HCT116 (cell line): ENCODE data around the gene RFWD3. TPM values are rescaled to one million over a fixed set of nuclear protein-coding genes. Genes with fewer than 3 reads are reported as not detected.
A peak's percentile ranks its signal among the peaks of the same experiment; 100 is the strongest.

Experiments
- ATAC-seq: fragments of 200-7000 bp; cut with Tn5 transposase; 2 replicates; pipeline ENCODE4 v1.9.1; 2020; ENCODE audit warnings: mild to moderate bottlenecking, moderate library complexity
- BruUV-seq: library from RNA; stranded (reverse); fragments of 400-500 nt; replicated peaks from 2 replicates; lab custom pipeline; 2021; lab: Mats Ljungman, UMichigan
- CTCF ChIA-PET: fragments of 300-600 bp; sonication (Branson Sonifier 250); formaldehyde crosslinking; loops from one replicate; lab custom pipeline; 2021; ENCODE audit warnings: antibody characterized with exemption; lab: Charles Lee
- POLR2A ChIA-PET: fragments of 300-600, 350-600 bp; sonication (Branson Sonifier 250); formaldehyde crosslinking; loops from one replicate; lab custom pipeline; 2021; ENCODE audit warnings: antibody characterized with exemption; lab: Charles Lee
- RAD21 ChIA-PET, 2 experiments: fragments of 300-600 bp; sonication (Branson Sonifier 250); formaldehyde crosslinking; loops; one replicate each; lab custom pipeline; 2023; ENCODE audit warnings: low total read pairs in 2 of 2; ENCODE audit not compliant: uncharacterized antibody in 2 of 2, unreplicated experiment in 2 of 2, low non-redundant PET in 1 of 2; lab: Charles Lee
- DNase-seq: peaks from one replicate; pipeline ENCODE4 v3.0.0-alpha.2; 2010; ENCODE audit warnings: low read depth, low spot score
- H2AFZ ChIP-seq: fragments of 200-600 bp; shearing (Covaris generic), sonication (generic); 2 replicates; pipeline ENCODE4 v1.6.1; 2017; ENCODE audit warnings: low read depth, mixed run types, mixed read lengths, antibody characterized with exemption, low read length; ENCODE audit not compliant: poor library complexity, severe bottlenecking
- H3K27ac ChIP-seq: 2 replicates; pipeline ENCODE4 v1.5.1; 2012; ENCODE audit warnings: low read depth, low read length
- H3K27me3 ChIP-seq: fragments of 200-600 bp; sonication (generic); 2 replicates; pipeline ENCODE4 v1.6.1; 2016; ENCODE audit warnings: mixed run types, low read length, mixed read lengths; ENCODE audit not compliant: insufficient read depth
- H3K36me3 ChIP-seq, 2 experiments: fragments of 200-500 bp in 1 of 2; fragments of 200-600 bp in 1 of 2; sonication (Bioruptor generic) in 1 of 2; sonication (generic) in 1 of 2; 2 replicates each; pipeline versions ENCODE4 v1.5.1 to v1.6.1; 2014 to 2016; ENCODE audit warnings: low read length in 2 of 2, inconsistent platforms in 1 of 2, mixed read lengths in 1 of 2, mixed run types in 1 of 2; ENCODE audit not compliant: insufficient read depth in 2 of 2, control insufficient read depth in 1 of 2
- H3K4me1 ChIP-seq, 2 experiments: fragments of 200-600 bp in 1 of 2; sonication (generic) in 1 of 2; 2 replicates each; pipeline versions ENCODE4 v1.5.1 to v1.6.1; 2012 to 2017; ENCODE audit warnings: low read length in 2 of 2, inconsistent platforms in 1 of 2, mild to moderate bottlenecking in 1 of 2, mixed read lengths in 1 of 2, mixed run types in 1 of 2, moderate library complexity in 1 of 2; ENCODE audit not compliant: insufficient read depth in 2 of 2, control insufficient read depth in 1 of 2
- H3K4me2 ChIP-seq: fragments of 200-600 bp; sonication (generic); 2 replicates; pipeline ENCODE4 v1.6.1; 2017; ENCODE audit warnings: mixed run types, low read length, mixed read lengths
- H3K4me3 ChIP-seq, 2 experiments: fragments of 200-600 bp in 1 of 2; sonication (generic) in 1 of 2; replicated peaks in 1 of 2; 2 replicates each; pipeline ENCODE4 v1.5.1; 2011 to 2016; ENCODE audit warnings: low read length in 2 of 2, control low read depth in 1 of 2, low read depth in 1 of 2, mild to moderate bottlenecking in 1 of 2, mixed read lengths in 1 of 2, mixed run types in 1 of 2
- H3K79me2 ChIP-seq: fragments of 200-600 bp; sonication (generic); 2 replicates; pipeline ENCODE4 v1.6.1; 2017; ENCODE audit warnings: mild to moderate bottlenecking, mixed run types, low read length, moderate library complexity, mixed read lengths; ENCODE audit not compliant: insufficient read depth
- H3K9ac ChIP-seq: fragments of 200-600 bp; sonication (generic); 2 replicates; pipeline ENCODE4 v1.6.1; 2016; ENCODE audit warnings: low read length, mixed read lengths
- H3K9me2 ChIP-seq: fragments of 200-600 bp; sonication (generic), shearing (Covaris generic); 2 replicates; pipeline ENCODE4 v1.6.1; 2017; ENCODE audit warnings: mixed run types, mild to moderate bottlenecking, moderate library complexity; ENCODE audit not compliant: insufficient read depth
- H3K9me3 ChIP-seq, 2 experiments: fragments of 200-500 bp in 1 of 2; fragments of 200-600 bp in 1 of 2; sonication (Bioruptor generic) in 1 of 2; sonication (generic) in 1 of 2; 2 replicates each; pipeline ENCODE4 v1.6.1; 2014 to 2017; ENCODE audit warnings: low read length in 2 of 2, mixed read lengths in 2 of 2, inconsistent platforms in 1 of 2, low read depth in 1 of 2, mild to moderate bottlenecking in 1 of 2, mixed run types in 1 of 2, moderate library complexity in 1 of 2; ENCODE audit not compliant: control insufficient read depth in 1 of 2, insufficient read depth in 1 of 2
- H4K20me1 ChIP-seq: fragments of 200-600 bp; sonication (generic), shearing (Covaris generic); 2 replicates; pipeline ENCODE4 v1.6.1; 2017; ENCODE audit warnings: mixed run types, mild to moderate bottlenecking, moderate library complexity; ENCODE audit not compliant: insufficient read depth
- ATF3 ChIP-seq: IDR thresholded peaks from 2 replicates; pipeline ENCODE4 v1.6.1; 2012
- CBX3 ChIP-seq: IDR thresholded peaks from 2 replicates; pipeline ENCODE4 v1.6.1; 2012; ENCODE audit warnings: low read depth
- EGR1 ChIP-seq: IDR thresholded peaks from 2 replicates; pipeline ENCODE4 v1.6.1; 2012; ENCODE audit warnings: low read depth
- ELF1 ChIP-seq: IDR thresholded peaks from 2 replicates; pipeline ENCODE4 v1.6.1; 2012; ENCODE audit warnings: low read depth, borderline replicate concordance
- EZH2 ChIP-seq: fragments of 200-600 bp; sonication (generic); IDR thresholded peaks from 2 replicates; pipeline ENCODE4 v1.6.1; 2017; ENCODE audit warnings: antibody characterized with exemption, mixed run types
- EZH2phosphoT487 ChIP-seq: fragments of 200-600 bp; IDR thresholded peaks from 2 replicates; pipeline ENCODE4 v1.6.1; 2018; ENCODE audit warnings: antibody characterized with exemption, borderline replicate concordance
- JUND ChIP-seq: IDR thresholded peaks from 2 replicates; pipeline ENCODE4 v1.6.1; 2012
- MAX ChIP-seq: IDR thresholded peaks from 2 replicates; pipeline ENCODE4 v1.6.1; 2012
- RAD21 ChIP-seq: IDR thresholded peaks from 2 replicates; pipeline ENCODE4 v1.6.1; 2012; ENCODE audit warnings: low read depth, mild to moderate bottlenecking
- SIN3A ChIP-seq: IDR thresholded peaks from 2 replicates; pipeline ENCODE4 v1.6.1; 2012; ENCODE audit warnings: low read depth
- SRF ChIP-seq: IDR thresholded peaks from 2 replicates; pipeline ENCODE4 v1.6.1; 2012; ENCODE audit warnings: low read depth
- TCF7L2 ChIP-seq: IDR thresholded peaks from 2 replicates; pipeline ENCODE4 v1.7.0; 2011; ENCODE audit warnings: borderline replicate concordance, inconsistent platforms; ENCODE audit not compliant: insufficient read depth, insufficient read length; ENCODE audit errors: extremely low read depth
- ZNF274 ChIP-seq: fragments of 200-500 bp; sonication (Bioruptor generic); IDR thresholded peaks from 2 replicates; pipeline ENCODE4 v1.6.1; 2014; ENCODE audit warnings: mild to moderate bottlenecking, low read depth, low read length, inconsistent platforms
- intact Hi-C: fragments of 100-400 bp; cut with micrococcal nuclease; formaldehyde crosslinking; loops from 2 replicates; pipeline ENCODE4 v1.10.0; 2022
- total RNA-seq: library from RNA; stranded (reverse); gene quantifications from one replicate; pipeline ENCODE4 v1.2.1, GENCODE V29; 2021; ENCODE audit not compliant: unreplicated experiment
- TF ChIP-seq, protein P1 (sequence below), 3 experiments: fragments of 200-600 bp in 1 of 3; sonication (generic) in 1 of 3; IDR thresholded peaks in 2 of 3; conservative IDR thresholded peaks in 1 of 3; 2 replicates each; pipeline ENCODE4 v1.5.1; 2012 to 2017; ENCODE audit warnings: low read depth in 2 of 3, low read length in 2 of 3, antibody characterized with exemption in 1 of 3, borderline replicate concordance in 1 of 3, control low read depth in 1 of 3, mild to moderate bottlenecking in 1 of 3, mixed read lengths in 1 of 3, mixed run types in 1 of 3, moderate library complexity in 1 of 3; ENCODE audit not compliant: insufficient read depth in 1 of 3
- TF ChIP-seq, protein P2 (sequence below): IDR thresholded peaks from 2 replicates; pipeline ENCODE4 v1.6.1; 2012; ENCODE audit warnings: low read depth

RFWD3 gene
- total RNA-seq, 1 experiment from 2014 or later = 83.6 TPM

DNA sequence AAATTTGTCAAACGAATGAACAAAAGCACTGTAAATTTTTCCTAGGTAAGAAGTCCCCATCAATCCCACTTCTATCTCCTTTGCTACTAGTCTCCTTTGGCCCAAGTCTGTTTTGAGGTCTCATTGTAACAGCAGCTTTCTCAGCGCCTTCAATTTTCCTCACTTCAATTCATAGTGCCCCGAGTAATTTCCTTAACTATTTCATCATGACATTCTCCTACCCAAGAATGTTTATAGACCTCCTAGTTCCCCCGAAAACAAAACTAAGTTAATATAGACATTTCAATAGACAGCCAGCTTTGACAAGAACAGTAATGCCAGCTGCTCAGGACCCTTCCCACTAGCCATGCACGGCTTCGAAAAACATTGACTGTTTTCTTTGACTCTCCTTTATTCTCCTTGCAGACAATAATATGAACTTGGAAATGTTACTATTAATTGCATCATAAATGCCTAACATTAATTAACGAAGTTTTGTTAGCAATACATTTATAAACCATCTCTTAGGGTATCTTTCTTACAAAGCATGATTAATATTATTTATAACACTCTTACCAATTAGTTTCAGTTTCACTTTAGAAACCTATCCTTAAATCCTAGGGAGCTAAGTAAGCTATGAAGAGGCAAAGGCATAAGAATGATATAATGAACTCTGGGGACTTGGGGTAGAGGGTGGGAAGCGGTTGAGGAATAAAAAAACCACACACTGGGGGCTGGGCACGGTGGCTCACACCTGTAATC, 82.6 kb downstream of the RFWD3 start:
- intact Hi-C loops = no loop called here

More for the DNA sequence above, 82.6 kb downstream of the RFWD3 start:
- Histone ChIP-seq H3K27ac (0 out of 2 replicates have a peak overlapping the region, but pooled peaks have one; percentile 2), H2AFZ (no peak overlapping the region), H3K4me2 (peak overlapping the region; percentile 8), H3K9ac (no peak overlapping the region), H3K4me1 (peaks cover 72 to 80% of the 10 kb centered on the region in 2 experiments), H4K20me1 (0 out of 2 replicates have a peak, but pooled peaks cover 2% of the 10 kb centered on the region), H3K79me2 (peaks cover 99% of the 10 kb centered on the region), H3K27me3 (no peaks in the 10 kb centered on the region), H3K4me3 (no peak overlapping the region), H3K9me3 (no peaks in the 10 kb centered on the region), H3K36me3 (no peaks in the 10 kb centered on the region), H3K9me2 (no peaks in the 10 kb centered on the region)
- ChIA-PET CTCF (no interaction called here), POLR2A (no interaction called here), RAD21 (no interaction called here)
- no peak for DNase-seq
- no peak for ATAC-seq
- TF ChIP-seq SIN3A (no peak), EZH2phosphoT487 (no peak), SRF (no peak), EGR1 (no peak), JUND (no peak), ZNF274 (no peak), EZH2 (no peak), MAX (no peak), CBX3 (no peak), TCF7L2 (no peak), ATF3 (no peak), ELF1 (no peak), RAD21 (no peak)
- TF ChIP-seq, protein P1, sequence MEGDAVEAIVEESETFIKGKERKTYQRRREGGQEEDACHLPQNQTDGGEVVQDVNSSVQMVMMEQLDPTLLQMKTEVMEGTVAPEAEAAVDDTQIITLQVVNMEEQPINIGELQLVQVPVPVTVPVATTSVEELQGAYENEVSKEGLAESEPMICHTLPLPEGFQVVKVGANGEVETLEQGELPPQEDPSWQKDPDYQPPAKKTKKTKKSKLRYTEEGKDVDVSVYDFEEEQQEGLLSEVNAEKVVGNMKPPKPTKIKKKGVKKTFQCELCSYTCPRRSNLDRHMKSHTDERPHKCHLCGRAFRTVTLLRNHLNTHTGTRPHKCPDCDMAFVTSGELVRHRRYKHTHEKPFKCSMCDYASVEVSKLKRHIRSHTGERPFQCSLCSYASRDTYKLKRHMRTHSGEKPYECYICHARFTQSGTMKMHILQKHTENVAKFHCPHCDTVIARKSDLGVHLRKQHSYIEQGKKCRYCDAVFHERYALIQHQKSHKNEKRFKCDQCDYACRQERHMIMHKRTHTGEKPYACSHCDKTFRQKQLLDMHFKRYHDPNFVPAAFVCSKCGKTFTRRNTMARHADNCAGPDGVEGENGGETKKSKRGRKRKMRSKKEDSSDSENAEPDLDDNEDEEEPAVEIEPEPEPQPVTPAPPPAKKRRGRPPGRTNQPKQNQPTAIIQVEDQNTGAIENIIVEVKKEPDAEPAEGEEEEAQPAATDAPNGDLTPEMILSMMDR (IDR thresholded peaks at IDR 0.05 in 2 of 3, conservative IDR thresholded peaks at IDR 0.05 in 1 of 3; ENCODE audit: borderline replicate concordance in 1 of 3, insufficient read depth in 1 of 3, low read depth in 2 of 3, low read length in 2 of 3) = no peak
- TF ChIP-seq, protein P2, sequence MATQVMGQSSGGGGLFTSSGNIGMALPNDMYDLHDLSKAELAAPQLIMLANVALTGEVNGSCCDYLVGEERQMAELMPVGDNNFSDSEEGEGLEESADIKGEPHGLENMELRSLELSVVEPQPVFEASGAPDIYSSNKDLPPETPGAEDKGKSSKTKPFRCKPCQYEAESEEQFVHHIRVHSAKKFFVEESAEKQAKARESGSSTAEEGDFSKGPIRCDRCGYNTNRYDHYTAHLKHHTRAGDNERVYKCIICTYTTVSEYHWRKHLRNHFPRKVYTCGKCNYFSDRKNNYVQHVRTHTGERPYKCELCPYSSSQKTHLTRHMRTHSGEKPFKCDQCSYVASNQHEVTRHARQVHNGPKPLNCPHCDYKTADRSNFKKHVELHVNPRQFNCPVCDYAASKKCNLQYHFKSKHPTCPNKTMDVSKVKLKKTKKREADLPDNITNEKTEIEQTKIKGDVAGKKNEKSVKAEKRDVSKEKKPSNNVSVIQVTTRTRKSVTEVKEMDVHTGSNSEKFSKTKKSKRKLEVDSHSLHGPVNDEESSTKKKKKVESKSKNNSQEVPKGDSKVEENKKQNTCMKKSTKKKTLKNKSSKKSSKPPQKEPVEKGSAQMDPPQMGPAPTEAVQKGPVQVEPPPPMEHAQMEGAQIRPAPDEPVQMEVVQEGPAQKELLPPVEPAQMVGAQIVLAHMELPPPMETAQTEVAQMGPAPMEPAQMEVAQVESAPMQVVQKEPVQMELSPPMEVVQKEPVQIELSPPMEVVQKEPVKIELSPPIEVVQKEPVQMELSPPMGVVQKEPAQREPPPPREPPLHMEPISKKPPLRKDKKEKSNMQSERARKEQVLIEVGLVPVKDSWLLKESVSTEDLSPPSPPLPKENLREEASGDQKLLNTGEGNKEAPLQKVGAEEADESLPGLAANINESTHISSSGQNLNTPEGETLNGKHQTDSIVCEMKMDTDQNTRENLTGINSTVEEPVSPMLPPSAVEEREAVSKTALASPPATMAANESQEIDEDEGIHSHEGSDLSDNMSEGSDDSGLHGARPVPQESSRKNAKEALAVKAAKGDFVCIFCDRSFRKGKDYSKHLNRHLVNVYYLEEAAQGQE = no peak
- TSS peak; percentile 8 for BruUV-seq
